Panc1 (cell line): Measurements from ENCODE around the gene CDKN3.

ENCODE experiments used
- POLR2AphosphoS5 ChIP-seq: IDR thresholded peaks from 2 replicates; pipeline ENCODE4 v1.6.1; 2012; ENCODE audit warnings: mild to moderate bottlenecking, low read depth, low read length, moderate library complexity
- SIN3A ChIP-seq: IDR thresholded peaks from 2 replicates; pipeline ENCODE4 v1.6.1; 2012; ENCODE audit warnings: low read depth, mild to moderate bottlenecking, low read length, moderate library complexity, borderline replicate concordance; ENCODE audit not compliant: insufficient read depth
- TCF7L2 ChIP-seq: IDR thresholded peaks from 2 replicates; pipeline ENCODE4 v1.6.1; 2011; ENCODE audit warnings: mild to moderate bottlenecking, low read depth, low read length, inconsistent platforms
- TF ChIP-seq, protein P1 (sequence below): fragments of 450-650 bp; IDR thresholded peaks from 2 replicates; pipeline ENCODE4 v1.5.1; 2017; ENCODE audit warnings: mild to moderate bottlenecking

DNA sequence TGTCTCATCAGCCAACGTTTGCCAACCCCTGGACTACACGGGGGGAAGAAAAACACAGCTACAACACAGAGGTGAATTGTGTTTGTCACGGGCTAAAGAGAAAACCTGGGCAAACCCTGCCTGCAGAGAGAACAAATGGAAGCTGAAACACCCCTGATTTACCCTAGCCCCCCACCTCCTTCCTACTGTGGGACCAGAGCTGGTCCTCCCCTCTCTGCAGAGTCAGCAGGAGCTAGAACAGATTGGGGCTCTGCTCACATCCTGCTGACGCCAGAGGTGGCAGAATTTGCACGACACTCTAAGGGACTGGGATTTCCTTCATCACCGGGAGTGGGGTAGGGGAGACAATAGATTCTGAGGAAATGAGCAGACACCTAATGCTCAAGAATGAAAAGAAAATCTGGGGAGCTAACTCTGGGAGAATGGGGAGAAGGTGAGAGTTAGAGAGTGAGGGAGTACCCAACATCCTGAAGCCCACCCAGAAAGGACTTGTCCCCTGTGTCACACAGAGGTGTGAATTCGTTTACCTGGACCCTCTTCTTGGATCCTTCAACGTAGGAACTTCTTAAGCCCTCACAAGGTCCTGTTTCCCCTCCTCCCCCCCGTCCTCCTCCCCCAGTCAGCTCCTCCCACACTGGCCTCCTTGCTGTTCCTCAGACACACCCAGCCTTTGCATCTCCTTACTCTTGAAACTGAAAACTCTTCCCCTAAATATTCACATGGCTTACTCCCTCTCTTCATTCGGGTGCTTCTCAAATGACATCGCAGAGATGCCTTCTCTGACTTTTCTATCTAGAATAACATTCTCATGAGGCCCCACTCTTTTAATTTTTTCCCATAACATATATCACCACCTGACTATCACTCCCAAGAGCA lies 26.2 kb upstream of the CDKN3 start:
- TF ChIP-seq, protein P1, sequence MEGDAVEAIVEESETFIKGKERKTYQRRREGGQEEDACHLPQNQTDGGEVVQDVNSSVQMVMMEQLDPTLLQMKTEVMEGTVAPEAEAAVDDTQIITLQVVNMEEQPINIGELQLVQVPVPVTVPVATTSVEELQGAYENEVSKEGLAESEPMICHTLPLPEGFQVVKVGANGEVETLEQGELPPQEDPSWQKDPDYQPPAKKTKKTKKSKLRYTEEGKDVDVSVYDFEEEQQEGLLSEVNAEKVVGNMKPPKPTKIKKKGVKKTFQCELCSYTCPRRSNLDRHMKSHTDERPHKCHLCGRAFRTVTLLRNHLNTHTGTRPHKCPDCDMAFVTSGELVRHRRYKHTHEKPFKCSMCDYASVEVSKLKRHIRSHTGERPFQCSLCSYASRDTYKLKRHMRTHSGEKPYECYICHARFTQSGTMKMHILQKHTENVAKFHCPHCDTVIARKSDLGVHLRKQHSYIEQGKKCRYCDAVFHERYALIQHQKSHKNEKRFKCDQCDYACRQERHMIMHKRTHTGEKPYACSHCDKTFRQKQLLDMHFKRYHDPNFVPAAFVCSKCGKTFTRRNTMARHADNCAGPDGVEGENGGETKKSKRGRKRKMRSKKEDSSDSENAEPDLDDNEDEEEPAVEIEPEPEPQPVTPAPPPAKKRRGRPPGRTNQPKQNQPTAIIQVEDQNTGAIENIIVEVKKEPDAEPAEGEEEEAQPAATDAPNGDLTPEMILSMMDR: no peak
- TF ChIP-seq TCF7L2 (no peak), SIN3A (no peak), POLR2AphosphoS5 (no peak)
